Activated naive CD8-positive, alpha-beta T cell (primary cell): Measurements from ENCODE around the gene GLS2.
"Not testable (repeated sequence)": the region's sequence is repeated elsewhere in the genome, so short reads cannot be mapped to it uniquely, and the experiment has no call there.

Experiments used
- H3K27ac Mint-ChIP-seq: one replicate; pipeline ENCODE4 v1.8.0; 2021; ENCODE audit warnings: mixed read lengths
- H3K27me3 Mint-ChIP-seq: one replicate; pipeline ENCODE4 v1.8.0; 2021; ENCODE audit warnings: mixed read lengths
- H3K36me3 Mint-ChIP-seq: one replicate; pipeline ENCODE4 v1.8.0; 2021; ENCODE audit warnings: mixed read lengths
- H3K4me1 Mint-ChIP-seq: one replicate; pipeline ENCODE4 v1.8.0; 2021; ENCODE audit warnings: low read depth, mixed read lengths
- H3K4me3 Mint-ChIP-seq: one replicate; pipeline ENCODE4 v1.8.0; 2021; ENCODE audit warnings: mild to moderate bottlenecking, mixed read lengths
- H3K9me3 Mint-ChIP-seq: one replicate; pipeline ENCODE4 v1.8.0; 2021; ENCODE audit warnings: low read depth, mixed read lengths

Gene GLS2

DNA sequence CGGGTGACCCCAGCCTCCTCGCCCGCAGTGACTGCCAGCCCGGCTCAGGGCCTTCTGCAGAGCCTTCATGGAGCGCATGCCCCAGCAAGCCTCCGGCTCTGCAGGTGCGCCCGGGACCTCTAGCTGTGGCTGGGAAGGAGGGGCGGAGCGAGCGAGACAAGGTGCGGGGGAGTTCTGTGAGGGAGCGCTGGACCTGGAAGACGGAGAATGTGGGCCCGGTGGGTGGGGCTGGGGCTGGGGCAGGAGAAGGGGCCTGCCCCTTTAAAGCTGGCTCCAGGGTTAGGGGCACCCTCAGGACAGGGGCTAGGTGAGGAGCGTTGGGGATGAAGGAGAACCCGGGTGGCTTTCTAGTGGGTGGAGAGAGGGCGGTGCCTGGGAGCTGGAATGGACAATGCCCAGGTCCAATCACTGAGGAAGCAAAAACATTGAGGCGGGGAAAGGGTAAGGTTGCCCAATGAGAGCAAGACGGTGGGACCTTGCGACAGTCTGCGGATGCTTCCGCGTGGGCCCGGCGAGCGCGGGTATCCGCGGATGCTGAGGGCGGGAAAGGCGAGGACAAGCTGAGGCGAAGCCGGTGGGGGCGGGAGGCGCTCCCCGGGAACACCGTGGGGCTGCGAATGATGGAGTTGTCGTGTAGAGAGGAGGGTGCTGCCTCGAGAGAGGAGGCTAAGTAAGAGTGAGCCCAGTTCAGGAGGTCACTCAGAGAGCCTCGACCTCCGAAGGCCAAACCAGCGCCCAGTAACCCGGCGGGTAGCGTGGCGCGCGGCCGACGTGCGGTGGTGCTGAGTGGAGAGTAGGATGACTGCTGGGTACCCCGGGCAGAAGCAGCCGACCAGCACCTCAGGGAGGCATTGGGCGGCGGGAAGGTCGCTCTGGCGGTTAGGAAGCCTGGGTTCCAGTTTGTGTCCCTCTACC is at the start of gene GLS2:
TSS of gene GLS2 (minus strand) at position 121 of the 915 bp plus-strand sequence. CDS start at position 78, 43 bp downstream.
- H3K27ac Mint-ChIP-seq: peak within 1 kb of the TSS; percentile 41
- peaks cover 15% of the 10 kb centered on the region for H3K4me1 Mint-ChIP-seq
- no peaks in the 10 kb centered on the region for H3K9me3 Mint-ChIP-seq
- H3K36me3 Mint-ChIP-seq: no peaks in the 10 kb centered on the region
- peaks cover 3% of the 10 kb centered on the region for H3K27me3 Mint-ChIP-seq
- H3K4me3 Mint-ChIP-seq: peak within 1 kb of the TSS; percentile 90

DNA sequence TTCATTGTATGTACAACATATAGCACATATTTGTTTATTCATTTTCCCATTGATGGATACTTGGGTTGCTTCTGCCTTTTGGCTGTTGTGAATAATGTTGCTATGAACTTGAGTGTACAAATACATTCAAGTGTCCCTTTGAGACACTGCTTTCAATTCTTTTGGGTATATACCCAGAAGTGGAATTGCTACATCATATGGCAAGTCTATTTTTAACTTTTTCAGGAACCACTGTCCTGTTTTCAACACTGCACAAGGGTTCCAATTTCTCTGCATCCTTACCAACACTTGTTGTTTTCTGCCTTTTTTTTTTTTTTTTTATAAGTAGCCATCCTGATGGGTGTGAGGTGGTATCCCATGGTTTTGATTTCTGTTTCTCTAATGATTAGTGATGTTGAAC is 49.6 kb upstream of the GLS2 start:
- no peaks in the 10 kb centered on the region for H3K4me1 Mint-ChIP-seq
- H3K27ac Mint-ChIP-seq: no peak overlapping the region

GRCh38 chr12:56530390-56531055 is 42.6 kb upstream of the GLS2 start:
- Mint-ChIP-seq H3K27ac (no peak overlapping the region), H3K9me3 (no peaks in the 10 kb centered on the region), H3K4me1 (no peaks in the 10 kb centered on the region), H3K27me3 (no peaks in the 10 kb centered on the region), H3K4me3 (no peak overlapping the region), H3K36me3 (no peaks in the 10 kb centered on the region)

More for the DNA sequence above, 49.6 kb upstream of the GLS2 start:
- no peaks in the 10 kb centered on the region for H3K27me3 Mint-ChIP-seq
- no peaks in the 10 kb centered on the region for H3K36me3 Mint-ChIP-seq
- no peaks in the 10 kb centered on the region for H3K9me3 Mint-ChIP-seq
- no peak overlapping the region for H3K4me3 Mint-ChIP-seq

DNA sequence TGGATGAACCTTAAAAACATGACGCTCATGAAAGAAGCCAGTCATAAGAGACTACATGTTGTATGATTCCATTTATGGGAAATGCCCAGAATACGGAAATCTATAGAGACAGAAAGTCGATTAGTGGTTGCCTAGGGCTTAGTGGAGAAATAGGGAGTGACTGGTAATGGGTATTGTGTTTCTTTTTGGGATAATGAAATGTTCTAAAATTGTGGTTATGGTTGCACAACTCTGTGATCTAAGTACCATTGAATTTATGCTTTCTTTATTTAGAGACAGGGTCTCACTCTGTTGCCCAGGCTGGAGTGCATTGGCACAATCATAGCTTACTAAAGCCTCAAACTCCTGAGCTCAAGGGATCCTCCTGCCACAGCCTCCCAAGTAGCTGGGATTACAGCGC is 41.7 kb upstream of the GLS2 start:
- H3K4me3 Mint-ChIP-seq: no peak overlapping the region

GRCh38 chr12:56528846-56529245 is 40.9 kb upstream of the GLS2 start:
- Mint-ChIP-seq H3K9me3 (no peaks in the 10 kb centered on the region), H3K4me3 (no peak overlapping the region), H3K36me3 (no peaks in the 10 kb centered on the region), H3K27ac (no peak overlapping the region), H3K4me1 (no peaks in the 10 kb centered on the region), H3K27me3 (no peaks in the 10 kb centered on the region)

More for the DNA sequence above, 41.7 kb upstream of the GLS2 start:
- Mint-ChIP-seq H3K27ac (no peak overlapping the region), H3K9me3 (no peaks in the 10 kb centered on the region), H3K36me3 (no peaks in the 10 kb centered on the region), H3K4me1 (no peaks in the 10 kb centered on the region), H3K27me3 (no peaks in the 10 kb centered on the region)

GRCh38 chr12:56522411-56523193 is 34.6 kb upstream of the GLS2 start:
- Mint-ChIP-seq H3K4me3 (peak overlapping the region; percentile 71), H3K9me3 (no peaks in the 10 kb centered on the region), H3K27me3 (no peaks in the 10 kb centered on the region), H3K27ac (peak overlapping the region; percentile 24), H3K36me3 (no peaks in the 10 kb centered on the region), H3K4me1 (peaks cover 32% of the 10 kb centered on the region)

DNA sequence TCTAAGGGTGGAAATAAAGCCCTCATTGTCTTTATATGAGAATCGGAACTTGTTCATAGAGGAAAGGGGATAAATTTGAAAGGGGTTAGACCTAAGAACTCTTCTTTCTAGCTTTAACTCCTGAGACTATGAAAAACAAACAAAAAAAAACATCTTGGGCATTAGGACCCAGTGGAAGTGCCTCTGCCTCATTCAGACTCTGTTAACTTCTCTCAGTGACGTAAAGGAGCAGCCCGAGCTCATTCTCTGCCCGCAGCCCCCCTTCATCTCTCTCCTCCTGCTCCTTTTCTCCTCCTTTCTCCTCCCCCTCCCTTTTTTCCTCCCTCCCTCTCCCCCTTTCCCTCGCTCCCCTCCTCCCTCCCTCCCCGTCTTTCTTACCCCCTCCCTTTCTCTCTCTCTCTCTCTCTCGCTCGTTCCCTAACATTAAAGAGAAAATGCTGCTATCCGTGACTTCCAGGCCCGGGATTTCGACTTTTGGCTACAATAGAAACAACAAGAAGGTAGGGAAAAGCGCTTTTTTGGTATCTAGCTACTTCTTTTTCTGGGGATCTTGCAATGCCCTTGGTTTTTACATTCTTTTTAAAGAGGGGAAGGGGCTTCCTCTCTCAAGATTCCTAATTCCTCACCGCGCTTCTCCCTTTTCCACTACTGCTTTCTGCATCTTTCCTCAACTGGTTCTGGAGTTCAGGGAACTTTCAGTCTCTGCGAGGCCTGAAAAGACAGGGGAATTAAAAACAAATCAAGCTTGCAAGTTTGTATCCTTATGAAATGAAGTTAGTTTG is 33.8 kb upstream of the GLS2 start, which contains the start of gene RBMS2:
TSS of gene RBMS2 (plus strand) at position 231 of the 782 bp plus-strand sequence. CDS start at position 435, 204 bp downstream.
- Mint-ChIP-seq H3K36me3 (no peaks in the 10 kb centered on the region), H3K4me1 (peaks cover 32% of the 10 kb centered on the region), H3K9me3 (no peaks in the 10 kb centered on the region), H3K27me3 (no peaks in the 10 kb centered on the region), H3K4me3 (peak within 1 kb of the TSS; percentile 71), H3K27ac (peak within 1 kb of the TSS; percentile 41)

GRCh38 chr12:56521209-56521589 is 33.2 kb upstream of the GLS2 start:
- no peaks in the 10 kb centered on the region for H3K9me3 Mint-ChIP-seq
- H3K4me1 Mint-ChIP-seq: peaks cover 32% of the 10 kb centered on the region
- no peak overlapping the region for H3K27ac Mint-ChIP-seq
- H3K36me3 Mint-ChIP-seq: no peaks in the 10 kb centered on the region
- no peaks in the 10 kb centered on the region for H3K27me3 Mint-ChIP-seq
- H3K4me3 Mint-ChIP-seq: peak overlapping the region; percentile 71

GRCh38 chr12:56520506-56520905 is 32.5 kb upstream of the GLS2 start:
- H3K9me3 Mint-ChIP-seq: no peaks in the 10 kb centered on the region
- peak overlapping the region; percentile 68 for H3K4me3 Mint-ChIP-seq
- peaks cover 32% of the 10 kb centered on the region for H3K4me1 Mint-ChIP-seq
- H3K36me3 Mint-ChIP-seq: no peaks in the 10 kb centered on the region
- no peak overlapping the region for H3K27ac Mint-ChIP-seq
- no peaks in the 10 kb centered on the region for H3K27me3 Mint-ChIP-seq

GRCh38 chr12:56520048-56520447 is 32.1 kb upstream of the GLS2 start:
- no peaks in the 10 kb centered on the region for H3K36me3 Mint-ChIP-seq
- no peak overlapping the region for H3K4me3 Mint-ChIP-seq
- H3K27ac Mint-ChIP-seq: no peak overlapping the region
- no peaks in the 10 kb centered on the region for H3K9me3 Mint-ChIP-seq
- H3K27me3 Mint-ChIP-seq: no peaks in the 10 kb centered on the region
- H3K4me1 Mint-ChIP-seq: peaks cover 32% of the 10 kb centered on the region

DNA sequence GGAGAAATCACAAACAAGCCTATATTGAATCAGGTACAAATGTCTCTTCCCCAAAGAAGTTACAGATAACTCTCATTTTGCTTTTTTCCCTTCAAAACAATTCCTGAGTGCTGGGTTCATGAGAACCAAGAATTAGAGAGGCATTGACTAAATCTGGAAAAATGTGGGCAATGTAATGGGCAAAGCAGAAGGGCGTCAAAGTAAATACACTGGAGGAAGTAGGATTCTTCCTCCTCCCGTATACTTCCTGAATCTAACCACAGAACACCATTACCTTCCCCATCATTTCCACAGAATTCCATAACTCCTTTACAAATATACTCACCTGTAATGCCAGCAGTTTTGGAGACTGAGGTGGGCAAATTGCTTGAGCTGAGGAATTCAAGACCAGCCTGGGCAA is 30.6 kb upstream of the GLS2 start:
- H3K4me3 Mint-ChIP-seq: no peak overlapping the region
- H3K36me3 Mint-ChIP-seq: no peaks in the 10 kb centered on the region

DNA sequence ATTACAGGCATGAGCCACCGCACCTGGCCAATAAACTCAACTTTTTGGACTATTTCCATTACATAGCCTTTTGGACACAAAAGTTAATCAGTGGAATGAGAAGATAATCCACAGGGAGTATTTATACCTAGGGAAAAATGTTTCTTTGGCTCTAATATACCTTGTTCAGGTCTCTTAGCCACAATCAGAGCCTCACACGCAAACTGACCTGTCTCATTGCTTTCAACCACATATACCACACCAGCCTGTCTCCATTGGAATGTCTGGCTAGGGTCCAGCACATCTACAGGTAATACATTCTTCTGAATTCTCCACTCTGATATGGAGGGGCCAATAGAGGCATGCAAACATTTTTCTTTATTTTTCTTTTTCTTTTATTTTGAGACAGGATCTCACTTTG is 29.9 kb upstream of the GLS2 start:
- Mint-ChIP-seq H3K27ac (no peak overlapping the region), H3K9me3 (no peaks in the 10 kb centered on the region), H3K4me3 (no peak overlapping the region), H3K27me3 (peaks cover 2% of the 10 kb centered on the region), H3K4me1 (peaks cover 31% of the 10 kb centered on the region), H3K36me3 (no peaks in the 10 kb centered on the region)

More for the DNA sequence above, 30.6 kb upstream of the GLS2 start:
- no peak overlapping the region for H3K27ac Mint-ChIP-seq
- H3K4me1 Mint-ChIP-seq: peaks cover 34% of the 10 kb centered on the region
- no peaks in the 10 kb centered on the region for H3K9me3 Mint-ChIP-seq
- H3K27me3 Mint-ChIP-seq: peaks cover under 1% of the 10 kb centered on the region

DNA sequence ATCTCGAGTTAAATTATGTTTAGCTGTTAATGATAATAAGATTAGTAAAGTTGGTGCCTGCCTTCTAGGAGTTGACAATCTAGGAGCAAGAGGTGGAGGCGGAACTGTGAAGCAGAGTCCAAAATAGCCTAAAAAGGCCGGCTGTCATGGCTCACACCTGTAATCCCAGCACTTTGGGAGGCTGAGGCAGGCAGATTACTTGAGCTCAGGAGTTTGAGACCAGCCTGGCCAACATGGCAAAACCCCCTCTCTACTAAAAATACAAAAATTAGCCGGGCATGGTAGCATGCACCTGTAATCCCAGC is 26.0 kb upstream of the GLS2 start:
- H3K4me3 Mint-ChIP-seq, H3K36me3 Mint-ChIP-seq, H3K27me3 Mint-ChIP-seq, H3K9me3 Mint-ChIP-seq, H3K4me1 Mint-ChIP-seq, H3K27ac Mint-ChIP-seq: not testable (repeated sequence)

DNA sequence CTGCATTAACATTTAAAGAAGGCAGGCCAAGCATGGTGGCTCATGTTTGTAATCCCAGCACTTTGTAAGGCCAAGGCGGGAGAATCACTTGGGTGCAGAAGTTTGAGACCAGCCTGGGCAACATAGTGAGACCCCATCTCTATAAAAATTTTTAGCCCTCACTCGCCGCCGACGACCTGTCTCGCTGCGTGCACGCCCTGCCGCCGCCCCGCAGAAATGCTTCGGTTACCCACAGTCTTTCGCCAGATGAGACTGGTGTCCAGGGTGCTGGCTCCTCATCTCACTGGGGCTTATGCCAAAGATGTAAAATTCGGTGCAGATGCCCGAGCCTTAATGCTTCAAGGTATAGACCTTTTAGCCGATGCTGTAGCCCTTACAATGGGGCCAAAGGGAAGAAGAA is 22.8 kb upstream of the GLS2 start:
- Mint-ChIP-seq H3K9me3 (no peaks in the 10 kb centered on the region), H3K4me1 (peaks cover 2% of the 10 kb centered on the region), H3K27ac (no peak overlapping the region), H3K36me3 (no peaks in the 10 kb centered on the region), H3K4me3 (no peak overlapping the region), H3K27me3 (peaks cover 2% of the 10 kb centered on the region)
